NCI-H748 (cell line): ENCODE measurements around the gene TCF15.

ENCODE experiments used
- DNase-seq: peaks from one replicate; lab custom pipeline; 2025; ENCODE audit not compliant: unreplicated experiment; lab: John Stamatoyannopoulos, UW

Gene TCF15

GRCh38 chr20:556984-557383 is 53.1 kb downstream of the TCF15 start:
- DNase-seq, result no peak

GRCh38 chr20:555976-556385 is 54.1 kb downstream of the TCF15 start:
- DNase-seq, result no peak
